IPS DF 19.7 (cell line): ENCODE data around the gene GAPDH.
"Not testable (repeated sequence)": the region's sequence is repeated elsewhere in the genome, so short reads cannot be mapped to it uniquely, and the experiment has no call there.

Experiments used
- DNase-seq: peaks from one replicate; pipeline ENCODE4 v3.0.0-alpha.2; 2013; ENCODE audit warnings: low read depth, low spot score

GAPDH gene

GRCh38 chr12:6529291-6529737 lies 5.0 kb upstream of the GAPDH start:
- DNase-seq: no peak

DNA sequence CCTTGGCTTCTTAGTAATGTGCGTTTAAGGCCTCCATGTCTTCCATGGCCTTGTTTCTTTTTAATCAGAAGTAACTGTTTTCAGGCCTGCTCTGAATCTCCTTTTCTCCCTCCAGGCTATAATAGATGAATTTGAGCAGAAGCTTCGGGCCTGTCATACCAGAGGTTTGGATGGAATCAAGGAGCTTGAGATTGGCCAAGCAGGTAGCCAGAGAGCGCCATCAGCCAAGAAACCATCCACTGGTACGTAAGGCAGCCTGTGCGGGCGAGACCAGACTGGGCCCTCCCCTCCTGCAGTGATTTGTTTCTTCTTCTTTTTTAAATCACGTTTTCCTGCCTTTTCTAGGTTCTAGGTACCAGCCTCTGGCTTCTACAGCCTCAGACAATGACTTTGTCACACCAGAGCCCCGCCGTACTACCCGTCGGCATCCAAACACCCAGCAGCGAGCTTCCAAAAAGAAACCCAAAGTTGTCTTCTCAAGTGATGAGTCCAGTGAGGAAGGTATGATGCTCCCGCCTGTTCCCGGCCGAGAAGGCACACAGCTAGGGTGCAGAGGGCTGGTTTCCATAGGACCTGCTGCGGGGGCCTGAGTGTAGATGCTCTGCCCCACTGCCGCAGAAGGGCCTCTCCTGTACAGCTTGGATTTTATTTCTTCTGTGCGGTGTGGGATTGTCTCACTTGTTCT lies 3.6 kb upstream of the GAPDH start:
- DNase-seq: no peak

- no peak for DNase-seq
These were observed 2.0 kb upstream of the GAPDH start for GRCh38 chr12:6532051-6532926.

GRCh38 chr12:6532927-6533652 lies 1.2 kb upstream of the GAPDH start:
- no peak for DNase-seq

DNA sequence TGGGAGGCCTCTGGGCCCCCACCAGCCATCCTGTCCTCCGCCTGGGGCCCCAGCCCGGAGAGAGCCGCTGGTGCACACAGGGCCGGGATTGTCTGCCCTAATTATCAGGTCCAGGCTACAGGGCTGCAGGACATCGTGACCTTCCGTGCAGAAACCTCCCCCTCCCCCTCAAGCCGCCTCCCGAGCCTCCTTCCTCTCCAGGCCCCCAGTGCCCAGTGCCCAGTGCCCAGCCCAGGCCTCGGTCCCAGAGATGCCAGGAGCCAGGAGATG lies 729 bp upstream of the GAPDH start:
- no peak for DNase-seq

DNA sequence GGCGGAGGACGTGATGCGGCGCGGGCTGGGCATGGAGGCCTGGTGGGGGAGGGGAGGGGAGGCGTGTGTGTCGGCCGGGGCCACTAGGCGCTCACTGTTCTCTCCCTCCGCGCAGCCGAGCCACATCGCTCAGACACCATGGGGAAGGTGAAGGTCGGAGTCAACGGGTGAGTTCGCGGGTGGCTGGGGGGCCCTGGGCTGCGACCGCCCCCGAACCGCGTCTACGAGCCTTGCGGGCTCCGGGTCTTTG lies 303 bp downstream of the GAPDH start:
- no peak for DNase-seq

GRCh38 chr12:6534945-6535696 lies 804 bp downstream of the GAPDH start:
- no peak for DNase-seq

DNA sequence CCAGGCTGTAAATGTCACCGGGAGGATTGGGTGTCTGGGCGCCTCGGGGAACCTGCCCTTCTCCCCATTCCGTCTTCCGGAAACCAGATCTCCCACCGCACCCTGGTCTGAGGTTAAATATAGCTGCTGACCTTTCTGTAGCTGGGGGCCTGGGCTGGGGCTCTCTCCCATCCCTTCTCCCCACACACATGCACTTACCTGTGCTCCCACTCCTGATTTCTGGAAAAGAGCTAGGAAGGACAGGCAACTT lies 1.3 kb downstream of the GAPDH start:
- DNase-seq: no peak

GRCh38 chr12:6535960-6536847 lies 1.9 kb downstream of the GAPDH start:
- DNase-seq: no peak

DNA sequence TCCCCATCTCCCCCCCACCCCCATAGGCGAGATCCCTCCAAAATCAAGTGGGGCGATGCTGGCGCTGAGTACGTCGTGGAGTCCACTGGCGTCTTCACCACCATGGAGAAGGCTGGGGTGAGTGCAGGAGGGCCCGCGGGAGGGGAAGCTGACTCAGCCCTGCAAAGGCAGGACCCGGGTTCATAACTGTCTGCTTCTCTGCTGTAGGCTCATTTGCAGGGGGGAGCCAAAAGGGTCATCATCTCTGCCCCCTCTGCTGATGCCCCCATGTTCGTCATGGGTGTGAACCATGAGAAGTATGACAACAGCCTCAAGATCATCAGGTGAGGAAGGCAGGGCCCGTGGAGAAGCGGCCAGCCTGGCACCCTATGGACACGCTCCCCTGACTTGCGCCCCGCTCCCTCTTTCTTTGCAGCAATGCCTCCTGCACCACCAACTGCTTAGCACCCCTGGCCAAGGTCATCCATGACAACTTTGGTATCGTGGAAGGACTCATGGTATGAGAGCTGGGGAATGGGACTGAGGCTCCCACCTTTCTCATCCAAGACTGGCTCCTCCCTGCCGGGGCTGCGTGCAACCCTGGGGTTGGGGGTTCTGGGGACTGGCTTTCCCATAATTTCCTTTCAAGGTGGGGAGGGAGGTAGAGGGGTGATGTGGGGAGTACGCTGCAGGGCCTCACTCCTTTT lies 2.7 kb downstream of the GAPDH start:
- DNase-seq: no peak

GRCh38 chr12:6537580-6538419 lies 3.5 kb downstream of the GAPDH start:
- DNase-seq: not testable (repeated sequence)

DNA sequence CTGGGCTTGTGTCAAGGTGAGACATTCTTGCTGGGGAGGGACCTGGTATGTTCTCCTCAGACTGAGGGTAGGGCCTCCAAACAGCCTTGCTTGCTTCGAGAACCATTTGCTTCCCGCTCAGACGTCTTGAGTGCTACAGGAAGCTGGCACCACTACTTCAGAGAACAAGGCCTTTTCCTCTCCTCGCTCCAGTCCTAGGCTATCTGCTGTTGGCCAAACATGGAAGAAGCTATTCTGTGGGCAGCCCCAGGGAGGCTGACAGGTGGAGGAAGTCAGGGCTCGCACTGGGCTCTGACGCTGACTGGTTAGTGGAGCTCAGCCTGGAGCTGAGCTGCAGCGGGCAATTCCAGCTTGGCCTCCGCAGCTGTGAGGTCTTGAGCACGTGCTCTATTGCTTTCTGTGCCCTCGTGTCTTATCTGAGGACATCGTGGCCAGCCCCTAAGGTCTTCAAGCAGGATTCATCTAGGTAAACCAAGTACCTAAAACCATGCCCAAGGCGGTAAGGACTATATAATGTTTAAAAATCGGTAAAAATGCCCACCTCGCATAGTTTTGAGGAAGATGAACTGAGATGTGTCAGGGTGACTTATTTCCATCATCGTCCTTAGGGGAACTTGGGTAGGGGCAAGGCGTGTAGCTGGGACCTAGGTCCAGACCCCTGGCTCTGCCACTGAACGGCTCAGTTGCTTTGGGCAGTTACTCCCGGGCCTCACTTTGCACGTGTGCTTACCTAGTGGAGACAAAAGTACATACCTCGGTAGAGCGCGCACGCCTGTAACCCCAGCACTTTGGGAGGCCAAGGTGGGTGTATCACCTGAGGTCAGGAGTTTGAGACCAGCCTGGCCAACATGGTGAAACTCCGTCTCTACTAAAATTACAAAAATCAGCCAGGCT lies 4.3 kb downstream of the GAPDH start:
- DNase-seq: no peak

DNA sequence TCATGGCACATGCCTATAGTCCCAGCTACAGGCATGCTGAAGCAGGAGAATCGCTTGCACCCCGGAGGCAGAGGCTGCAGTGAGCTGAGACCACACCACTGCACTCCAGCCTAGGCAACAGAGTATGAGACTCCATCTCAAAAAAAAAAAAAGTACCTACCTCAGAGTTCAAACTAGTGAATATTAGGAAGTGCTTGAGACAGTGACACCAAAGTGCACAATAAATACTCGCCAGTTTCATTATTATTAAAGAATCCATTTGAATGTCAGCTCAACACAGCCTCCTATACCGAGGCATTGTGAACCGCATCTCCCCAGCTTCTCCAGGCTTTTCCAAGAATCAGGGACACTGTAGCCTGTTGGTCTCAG lies 5.0 kb downstream of the GAPDH start:
- no peak for DNase-seq

- no peak for DNase-seq
These were observed 5.4 kb downstream of the GAPDH start for GRCh38 chr12:6539707-6540134.

- no peak for DNase-seq
These were observed 6.0 kb downstream of the GAPDH start for GRCh38 chr12:6540181-6540877.

DNA sequence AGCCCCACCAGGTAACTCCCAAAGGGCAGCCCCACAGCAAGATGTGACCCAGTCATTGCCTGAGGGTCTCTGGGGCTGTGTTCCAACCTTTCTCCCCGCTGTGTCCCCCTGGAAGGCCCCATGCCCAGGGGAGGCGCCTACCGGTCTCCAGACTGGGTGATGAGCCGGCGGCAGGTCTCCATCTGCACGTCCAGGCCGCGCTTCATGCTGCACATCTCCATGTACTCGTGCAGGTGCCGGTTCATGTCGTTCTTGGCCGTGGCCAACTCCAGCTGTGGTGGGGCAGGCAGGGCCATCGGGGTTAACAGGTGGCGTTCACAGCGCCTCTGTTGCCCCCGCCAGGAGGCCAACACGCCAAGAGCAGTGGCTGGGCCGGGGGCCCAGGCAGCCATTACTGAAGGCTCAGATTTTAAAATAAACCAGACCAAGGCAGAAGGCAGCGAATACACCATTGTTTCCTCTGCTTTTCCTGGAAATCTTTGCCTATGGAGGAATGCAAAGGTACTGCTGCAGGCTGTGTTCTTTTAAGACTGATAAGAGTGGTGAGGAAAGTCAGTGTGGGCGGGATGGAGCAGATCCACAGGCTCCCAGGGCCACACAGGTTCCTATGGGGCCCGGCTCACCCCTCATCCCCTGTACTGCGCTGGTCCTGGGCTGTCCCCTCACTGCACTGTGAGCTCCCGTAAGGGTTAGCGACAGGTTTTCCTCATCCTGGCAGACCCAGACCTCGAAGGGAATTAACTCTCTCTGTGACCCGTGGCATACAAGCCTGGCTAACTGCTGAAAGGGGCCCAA lies 7.3 kb downstream of the GAPDH start:
- no peak for DNase-seq

- no peak for DNase-seq
These were observed 8.1 kb downstream of the GAPDH start for GRCh38 chr12:6542209-6543009.
